ENCODE measurements around the gene PI16.

PI16 gene

GRCh38 chr6:36997811-36998722 lies 43.5 kb downstream of the PI16 start:
- no peak for TF ChIP-seq CTCF (IDR thresholded peaks at IDR 0.05; ENCODE audit: low read depth, low read length, missing control alignments)
- no peak for DNase-seq
- Histone ChIP-seq H3K4me3 (ENCODE audit: low read depth, low read length) (no peak overlapping the region), H3K36me3 (replicated peaks) (no peaks in the 10 kb centered on the region), H3K27ac (no peak overlapping the region), H3K27me3 (replicated peaks) (no peaks in the 10 kb centered on the region)
- in situ Hi-C loops (cut with HindIII; ENCODE audit: low pct_ligation_motif_present, low sequenced_read_pairs): no loop called here

- in situ Hi-C loops (cut with HindIII; ENCODE audit: low pct_ligation_motif_present, low sequenced_read_pairs): no loop called here
- TF ChIP-seq CTCF (IDR thresholded peaks at IDR 0.05; ENCODE audit: low read depth, low read length, missing control alignments): no peak
- no peak overlapping the region for H3K4me3 ChIP-seq (ENCODE audit: low read depth, low read length)
- no peaks in the 10 kb centered on the region for H3K27me3 ChIP-seq (replicated peaks)
- H3K36me3 ChIP-seq (replicated peaks): no peaks in the 10 kb centered on the region
- no peak overlapping the region for H3K27ac ChIP-seq
- DNase-seq: no peak
These were observed 44.1 kb downstream of the PI16 start for GRCh38 chr6:36998723-36999038.

GRCh38 chr6:36999061-36999750 lies 44.7 kb downstream of the PI16 start:
- H3K27me3 ChIP-seq (replicated peaks): no peaks in the 10 kb centered on the region
- in situ Hi-C loops (cut with HindIII; ENCODE audit: low pct_ligation_motif_present, low sequenced_read_pairs): no loop called here
- TF ChIP-seq CTCF (IDR thresholded peaks at IDR 0.05; ENCODE audit: low read depth, low read length, missing control alignments): no peak
- no peak overlapping the region for H3K4me3 ChIP-seq (ENCODE audit: low read depth, low read length)
- DNase-seq: no peak
- H3K27ac ChIP-seq: no peak overlapping the region
- no peaks in the 10 kb centered on the region for H3K36me3 ChIP-seq (replicated peaks)

GRCh38 chr6:36999751-37000125 lies 45.2 kb downstream of the PI16 start:
- DNase-seq: no peak
- Histone ChIP-seq H3K27ac (no peak overlapping the region), H3K27me3 (replicated peaks) (no peaks in the 10 kb centered on the region), H3K4me3 (ENCODE audit: low read depth, low read length) (no peak overlapping the region), H3K36me3 (replicated peaks) (no peaks in the 10 kb centered on the region)
- in situ Hi-C loops (cut with HindIII; ENCODE audit: low pct_ligation_motif_present, low sequenced_read_pairs): loop anchor here (25.0 kb wide), 1 partner anchor 237 kb away; no protein-coding TSS in a partner anchor
- TF ChIP-seq CTCF (IDR thresholded peaks at IDR 0.05; ENCODE audit: low read depth, low read length, missing control alignments): no peak

- H3K27me3 ChIP-seq (replicated peaks): no peaks in the 10 kb centered on the region
- no peaks in the 10 kb centered on the region for H3K36me3 ChIP-seq (replicated peaks)
- DNase-seq: no peak
- in situ Hi-C loops (cut with HindIII; ENCODE audit: low pct_ligation_motif_present, low sequenced_read_pairs): loop anchor here (25.0 kb wide), 1 partner anchor 242 kb away; no protein-coding TSS in a partner anchor
- no peak overlapping the region for H3K27ac ChIP-seq
- TF ChIP-seq CTCF (IDR thresholded peaks at IDR 0.05; ENCODE audit: low read depth, low read length, missing control alignments): no peak
- H3K4me3 ChIP-seq (ENCODE audit: low read depth, low read length): no peak overlapping the region
These were observed 49.8 kb downstream of the PI16 start for GRCh38 chr6:37004044-37004980.

Measured in brain microvascular endothelial cell (primary cell).